HepG2 (cell line): ENCODE measurements around the gene GOLGA6D. TPM values are rescaled to one million over a fixed set of nuclear protein-coding genes. Genes with fewer than 3 reads are reported as not detected.
"Not testable (repeated sequence)": the region's sequence is repeated elsewhere in the genome, so short reads cannot be mapped to it uniquely, and the experiment has no call there.

Experiments used
- ATAC-seq: fragments of 200-7000 bp; cut with Tn5 transposase; 3 replicates; pipeline ENCODE4 v1.9.1; 2020; ENCODE audit warnings: mild to moderate bottlenecking, moderate library complexity
- BruUV-seq: library from RNA; stranded (reverse); fragments of 400-500 nt; replicated peaks from 2 replicates; lab custom pipeline; 2021; lab: Mats Ljungman, UMichigan
- CTCF ChIA-PET: fragments of 300-600 bp; formaldehyde crosslinking; extraction: SDS; loops from one replicate; lab custom pipeline; 2021; ENCODE audit warnings: low total read pairs, inconsistent platforms, low intra/inter-chr PET ratio; lab: Yijun Ruan, JAX
- POLR2A ChIA-PET: fragments of 350-600 bp; sonication (Branson Sonifier 250); formaldehyde crosslinking; loops from one replicate; lab custom pipeline; 2020; ENCODE audit warnings: antibody characterized with exemption, inconsistent platforms; lab: Yijun Ruan, JAX
- DNase-seq: peaks from one replicate; pipeline ENCODE4 v3.0.0-alpha.2; 2015; ENCODE audit warnings: low spot score
- FAIRE-seq: peaks from 3 replicates; lab custom pipeline; 2011; peaks lifted over from hg19 to GRCh38; lab: Jason Lieb, UNC
- H2AFZ ChIP-seq: one replicate; pipeline ENCODE4 v1.6.1; 2011; ENCODE audit warnings: low read length, inconsistent platforms
- H3K27ac ChIP-seq: fragments of 300-600 bp; 3 replicates; pipeline ENCODE4 v1.8.0; 2011; ENCODE audit warnings: mixed run types, mild to moderate bottlenecking, mixed read lengths, low read length, inconsistent platforms; ENCODE audit not compliant: insufficient read depth; ENCODE audit errors: extremely low read length
- H3K27me3 ChIP-seq, 2 experiments: fragments of 200-600 bp in 1 of 2; 2 replicates in 1 of 2; 3 replicates in 1 of 2; pipeline versions ENCODE4 v1.6.0 to v1.8.0; 2011; ENCODE audit warnings: low read length in 2 of 2, mild to moderate bottlenecking in 2 of 2, moderate library complexity in 2 of 2, inconsistent platforms in 1 of 2; ENCODE audit not compliant: insufficient read depth in 2 of 2, control insufficient read depth in 1 of 2
- H3K36me3 ChIP-seq, 2 experiments: fragments of 200-600 bp in 1 of 2; replicated peaks in 1 of 2; 2 replicates in 1 of 2; 3 replicates in 1 of 2; pipeline versions ENCODE4 v1.5.1 to v1.8.0; 2011; ENCODE audit warnings: low read length in 2 of 2, inconsistent platforms in 1 of 2; ENCODE audit not compliant: insufficient read depth in 2 of 2, control insufficient read depth in 1 of 2
- H3K4me1 ChIP-seq: 2 replicates; pipeline ENCODE4 v1.5.1; 2012; ENCODE audit warnings: low read length, inconsistent platforms; ENCODE audit not compliant: insufficient read depth
- H3K4me2 ChIP-seq: 2 replicates; pipeline ENCODE4 v1.6.0; 2011; ENCODE audit warnings: low read depth, low read length, inconsistent platforms
- H3K4me3 ChIP-seq, 3 experiments: fragments of 200-600 bp in 1 of 3; sonication (generic), shearing (Covaris generic) in 1 of 3; replicated peaks in 1 of 3; 2 replicates each; pipeline ENCODE4 v1.5.1; 2011 to 2016; ENCODE audit warnings: low read length in 3 of 3, inconsistent platforms in 2 of 3, low read depth in 2 of 3, mild to moderate bottlenecking in 2 of 3, control low read depth in 1 of 3, mixed read lengths in 1 of 3; ENCODE audit not compliant: insufficient read depth in 1 of 3
- H3K79me2 ChIP-seq: one replicate; pipeline ENCODE4 v1.6.1; 2011; ENCODE audit warnings: low read length, inconsistent platforms; ENCODE audit not compliant: insufficient read depth
- H3K9ac ChIP-seq: 2 replicates; pipeline ENCODE4 v1.6.0; 2011; ENCODE audit warnings: mild to moderate bottlenecking, low read depth, low read length, inconsistent platforms; ENCODE audit not compliant: insufficient read depth
- H3K9me3 ChIP-seq: 2 replicates; pipeline ENCODE4 v1.5.1; 2012; ENCODE audit warnings: mild to moderate bottlenecking, low read length
- H4K20me1 ChIP-seq: 2 replicates; pipeline ENCODE4 v1.6.0; 2011; ENCODE audit warnings: inconsistent platforms, mild to moderate bottlenecking, low read length, moderate library complexity; ENCODE audit not compliant: insufficient read depth
- BCL6 ChIP-seq: IDR thresholded peaks from 2 replicates; pipeline ENCODE4 v1.6.1; 2016; ENCODE audit warnings: missing genetic modification reagents, missing compliant biosample characterization
- FOSL2 ChIP-seq: sonication (generic); formaldehyde crosslinking; IDR thresholded peaks from 2 replicates; pipeline ENCODE4 v1.4.0; 2020; ENCODE audit warnings: missing genetic modification reagents
- RXRA ChIP-seq: sonication (generic); formaldehyde crosslinking; IDR thresholded peaks from 2 replicates; pipeline ENCODE4 v1.5.1; 2020; ENCODE audit warnings: missing genetic modification reagents
- ZNF644 ChIP-seq: IDR thresholded peaks from 2 replicates; pipeline ENCODE4 v1.6.1; 2016; ENCODE audit warnings: low read depth
- WGBS: methylation state at CpG from one replicate; pipeline ENCODE4 v1.1.6; 2017; ENCODE audit warnings: low lambda C conversion rate; 5-methylcytosine and 5-hydroxymethylcytosine counted together
- in situ Hi-C: cut with HindIII; loops from 2 replicates; pipeline ENCODE4 v1.10.0; 2017; ENCODE audit warnings: low pct_unique_long_range_greater_than_20kb; ENCODE audit not compliant: extremely low pct_ligation_motif_present
- intact Hi-C: fragments of 100-400 bp; cut with micrococcal nuclease; formaldehyde crosslinking; loops from one replicate; pipeline ENCODE4 v1.10.0; 2022; ENCODE audit not compliant: unreplicated experiment
- polyA plus RNA-seq, 8 experiments: library from polyadenylated mRNA; depleted of rRNA in 3 of 8; stranded (reverse) in 7 of 8; unstranded in 1 of 8; fragments of >200 nt; fragmentation: Illumina TruSeq in 4 of 8; extraction: Trizol in 4 of 8; gene quantifications; 2 replicates each; pipeline versions ENCODE4 v1.2.1 to v1.2.3, GENCODE V29; 2011 to 2016; ENCODE audit warnings: low read depth in 4 of 8, missing spikeins in 1 of 8, mixed read lengths in 1 of 8; ENCODE audit not compliant: insufficient read depth in 1 of 8
- total RNA-seq, 5 experiments: library from RNA; depleted of rRNA; stranded (reverse); fragments of >200 nt; fragmentation: Illumina TruSeq; extraction: Trizol; gene quantifications; 2 replicates each; pipeline ENCODE4 v1.2.3, GENCODE V29; 2016; ENCODE audit warnings: low read depth in 1 of 5
- TF ChIP-seq, protein P1 (sequence below): sonication (generic); formaldehyde crosslinking; IDR thresholded peaks from 2 replicates; pipeline ENCODE4 v1.5.0; 2020; ENCODE audit warnings: mild to moderate bottlenecking, missing genetic modification reagents, moderate library complexity
- TF ChIP-seq, protein P2 (sequence below): sonication (generic); formaldehyde crosslinking; IDR thresholded peaks from 2 replicates; pipeline ENCODE4 v1.9.0; 2022; ENCODE audit warnings: low read depth, missing genetic modification reagents

Gene GOLGA6D
- total and polyA plus RNA-seq, 2 of the 13 experiments (the other 11 are each of a cell fraction or from before 2014, with no cell fraction given) = 0.04 TPM; not detected in 1

DNA sequence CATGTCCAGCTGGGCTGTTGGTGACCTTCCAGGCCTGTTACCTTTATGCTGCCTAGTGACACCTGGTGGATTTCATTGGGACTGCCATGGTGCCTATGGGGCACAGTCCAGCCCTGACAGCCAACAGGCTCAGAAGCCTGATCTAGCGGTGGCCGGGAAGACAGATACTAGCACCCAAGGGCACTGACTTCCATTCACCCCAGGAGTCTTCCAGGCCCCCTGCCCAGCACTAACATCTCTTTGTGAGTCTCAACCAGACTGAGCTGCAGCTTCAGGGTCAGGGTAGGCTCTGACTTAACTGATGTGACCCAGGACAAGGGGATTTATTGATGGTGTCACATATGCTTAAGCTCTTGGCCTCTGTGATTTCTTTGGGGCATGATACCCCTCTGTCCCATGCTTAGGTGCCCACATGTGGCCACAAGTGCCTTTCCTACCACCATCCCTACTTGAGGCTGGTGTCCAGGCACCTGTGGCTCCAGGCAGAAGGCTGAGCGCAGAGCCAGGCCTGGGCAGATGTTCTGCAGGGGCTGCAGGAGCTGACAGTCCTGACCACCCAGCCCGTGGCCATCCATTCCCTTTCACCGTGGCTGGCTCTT is 8.0 kb upstream of the GOLGA6D start (continued):
- TF ChIP-seq, protein P1, sequence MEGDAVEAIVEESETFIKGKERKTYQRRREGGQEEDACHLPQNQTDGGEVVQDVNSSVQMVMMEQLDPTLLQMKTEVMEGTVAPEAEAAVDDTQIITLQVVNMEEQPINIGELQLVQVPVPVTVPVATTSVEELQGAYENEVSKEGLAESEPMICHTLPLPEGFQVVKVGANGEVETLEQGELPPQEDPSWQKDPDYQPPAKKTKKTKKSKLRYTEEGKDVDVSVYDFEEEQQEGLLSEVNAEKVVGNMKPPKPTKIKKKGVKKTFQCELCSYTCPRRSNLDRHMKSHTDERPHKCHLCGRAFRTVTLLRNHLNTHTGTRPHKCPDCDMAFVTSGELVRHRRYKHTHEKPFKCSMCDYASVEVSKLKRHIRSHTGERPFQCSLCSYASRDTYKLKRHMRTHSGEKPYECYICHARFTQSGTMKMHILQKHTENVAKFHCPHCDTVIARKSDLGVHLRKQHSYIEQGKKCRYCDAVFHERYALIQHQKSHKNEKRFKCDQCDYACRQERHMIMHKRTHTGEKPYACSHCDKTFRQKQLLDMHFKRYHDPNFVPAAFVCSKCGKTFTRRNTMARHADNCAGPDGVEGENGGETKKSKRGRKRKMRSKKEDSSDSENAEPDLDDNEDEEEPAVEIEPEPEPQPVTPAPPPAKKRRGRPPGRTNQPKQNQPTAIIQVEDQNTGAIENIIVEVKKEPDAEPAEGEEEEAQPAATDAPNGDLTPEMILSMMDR (CRISPR knock-in tag) = peak; percentile 56
- 0 out of 2 replicates have a peak, but pooled peaks have one; percentile 37 for TF ChIP-seq BCL6 (CRISPR knock-in tag)
- TF ChIP-seq RXRA (CRISPR knock-in tag) = peak; percentile 55; the same call in 1 of the 2 replicates
- 0 out of 2 replicates have a peak, but pooled peaks have one; percentile 45 for TF ChIP-seq ZNF644
- TF ChIP-seq, protein P2, sequence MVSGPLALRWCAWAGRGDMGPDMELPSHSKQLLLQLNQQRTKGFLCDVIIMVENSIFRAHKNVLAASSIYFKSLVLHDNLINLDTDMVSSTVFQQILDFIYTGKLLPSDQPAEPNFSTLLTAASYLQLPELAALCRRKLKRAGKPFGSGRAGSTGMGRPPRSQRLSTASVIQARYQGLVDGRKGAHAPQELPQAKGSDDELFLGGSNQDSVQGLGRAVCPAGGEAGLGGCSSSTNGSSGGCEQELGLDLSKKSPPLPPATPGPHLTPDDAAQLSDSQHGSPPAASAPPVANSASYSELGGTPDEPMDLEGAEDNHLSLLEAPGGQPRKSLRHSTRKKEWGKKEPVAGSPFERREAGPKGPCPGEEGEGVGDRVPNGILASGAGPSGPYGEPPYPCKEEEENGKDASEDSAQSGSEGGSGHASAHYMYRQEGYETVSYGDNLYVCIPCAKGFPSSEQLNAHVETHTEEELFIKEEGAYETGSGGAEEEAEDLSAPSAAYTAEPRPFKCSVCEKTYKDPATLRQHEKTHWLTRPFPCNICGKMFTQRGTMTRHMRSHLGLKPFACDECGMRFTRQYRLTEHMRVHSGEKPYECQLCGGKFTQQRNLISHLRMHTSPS (CRISPR knock-in tag) = peak; percentile 40; the same call in 1 of the 2 replicates
- TF ChIP-seq FOSL2 = 0 out of 2 replicates have a peak, but pooled peaks have one; percentile 30
- TF ChIP-seq, all 625 proteins: peak for 29; not testable (repeated sequence) for 596

DNA sequence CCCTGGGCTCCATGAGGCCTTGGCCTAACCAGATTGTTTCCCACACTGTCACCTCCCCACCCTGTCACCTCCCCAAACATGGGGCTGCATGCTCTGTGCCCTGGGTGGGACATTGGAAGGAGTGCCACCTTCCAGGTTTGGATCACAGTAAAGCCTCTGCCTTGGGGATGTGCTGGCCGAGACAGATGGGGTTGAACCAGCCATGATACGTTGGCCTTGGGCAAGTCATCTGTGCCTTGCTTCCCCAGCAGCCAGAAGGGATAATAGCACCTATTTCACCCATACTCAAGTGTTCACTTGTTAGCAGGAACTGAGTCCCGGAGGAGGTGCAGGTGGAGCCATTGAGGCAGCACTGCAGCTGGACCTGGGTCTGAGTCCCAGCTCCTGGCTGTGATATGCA is 7.0 kb upstream of the GOLGA6D start:
- H3K27ac ChIP-seq, DNase-seq, H3K9me3 ChIP-seq, H3K4me2 ChIP-seq, H2AFZ ChIP-seq, in situ Hi-C loops, H3K4me3 ChIP-seq, H3K27me3 ChIP-seq, BruUV-seq, FAIRE-seq, H4K20me1 ChIP-seq, H3K79me2 ChIP-seq, CTCF ChIA-PET, H3K36me3 ChIP-seq, intact Hi-C loops, H3K9ac ChIP-seq, POLR2A ChIA-PET, H3K4me1 ChIP-seq: not testable (repeated sequence)
- WGBS = 16% methylated on average over 3 of the region's 3 CpGs
- 0 out of 3 replicates have a peak, but pooled peaks have one; percentile 15 for ATAC-seq

DNA sequence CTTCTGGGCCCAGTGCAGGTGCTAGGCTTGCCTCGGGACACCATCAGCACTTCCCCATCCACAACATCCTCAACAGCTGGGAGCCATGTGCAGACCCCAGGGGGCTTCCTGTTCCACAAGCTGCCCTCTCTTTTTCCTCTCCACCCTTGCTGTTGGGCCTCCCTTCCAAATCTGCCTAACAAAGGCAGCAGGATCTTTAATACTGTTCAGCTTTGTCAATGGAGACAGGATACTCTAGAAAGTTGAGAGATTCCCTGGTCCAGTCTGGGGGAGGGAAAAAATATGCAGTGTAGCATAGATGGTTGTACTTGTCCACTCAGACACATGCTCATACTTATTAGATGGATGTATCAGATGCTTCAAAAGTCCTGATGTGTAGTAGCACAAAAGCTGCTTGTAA is 4.1 kb upstream of the GOLGA6D start:
- BruUV-seq, H3K27me3 ChIP-seq, H4K20me1 ChIP-seq, H3K36me3 ChIP-seq, intact Hi-C loops, H3K9ac ChIP-seq, CTCF ChIA-PET, H3K4me1 ChIP-seq, H3K9me3 ChIP-seq, DNase-seq, H3K4me3 ChIP-seq, FAIRE-seq, POLR2A ChIA-PET, H3K4me2 ChIP-seq, H3K27ac ChIP-seq, H3K79me2 ChIP-seq, ATAC-seq, in situ Hi-C loops, H2AFZ ChIP-seq: not testable (repeated sequence)
- 0% methylated on average over 1 of the region's 1 CpG for WGBS

DNA sequence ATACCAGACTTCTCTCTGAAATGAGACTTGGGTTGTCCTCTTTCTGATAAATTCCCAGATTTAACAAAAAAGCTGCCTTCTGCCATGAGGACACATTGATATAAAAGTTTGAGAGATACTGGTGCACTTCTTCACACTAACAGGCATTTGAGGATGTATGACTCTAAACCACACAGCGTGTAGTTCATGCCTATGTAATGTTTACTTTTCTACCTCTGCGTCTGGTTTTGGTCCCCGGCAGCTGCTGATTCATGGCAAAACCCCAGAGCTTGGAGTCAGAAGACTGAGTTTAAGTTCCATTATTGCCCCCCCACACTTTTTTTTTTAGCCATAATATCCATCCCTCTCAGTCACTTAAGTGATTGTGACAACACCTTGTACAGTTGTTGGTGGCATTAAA is 1.5 kb downstream of the GOLGA6D start:
- H3K79me2 ChIP-seq, intact Hi-C loops, H3K4me3 ChIP-seq, CTCF ChIA-PET, H4K20me1 ChIP-seq, H3K36me3 ChIP-seq, DNase-seq, H3K9ac ChIP-seq, H2AFZ ChIP-seq, FAIRE-seq, H3K4me1 ChIP-seq, in situ Hi-C loops, H3K4me2 ChIP-seq, ATAC-seq, BruUV-seq, H3K9me3 ChIP-seq, H3K27me3 ChIP-seq, POLR2A ChIA-PET, H3K27ac ChIP-seq: not testable (repeated sequence)
- WGBS = no CpG with 5 or more reads among the region's 3 CpGs
